ENCODE results near the gene SUCLA2. TPM values are rescaled to one million over a fixed set of nuclear protein-coding genes. Genes with fewer than 3 reads are reported as not detected.
A peak's percentile ranks its signal among the peaks of the same experiment; 100 is the strongest.
"Not testable (repeated sequence)": the region's sequence is repeated elsewhere in the genome, so short reads cannot be mapped to it uniquely, and the experiment has no call there.

SUCLA2 gene
- 100 to 1,000 TPM in 2 of 4 donors, 10 to 100 TPM in 2; 68.4 to 110 (median 91.6) TPM for polyA plus RNA-seq (ENCODE audit: insufficient read length in 4 of 4)

GRCh38 chr13:48001114-48001881, at the start of gene SUCLA2:
Gene SUCLA2, minus strand, starts transcription at chr13:48001273. Its CDS starts 4 bp downstream, at chr13:48001269.
- DNase-seq (ENCODE audit: low read depth in 4 of 4, low spot score in 3 of 4), result peak; percentile 74 to 83 (median 80)

GRCh38 chr13:48050550-48050949, 49.5 kb upstream of the SUCLA2 start:
- no peak for DNase-seq (ENCODE audit: low read depth in 4 of 4, low spot score in 3 of 4)

GRCh38 chr13:48043789-48044503, 42.9 kb upstream of the SUCLA2 start:
- no peak for DNase-seq (ENCODE audit: low read depth in 4 of 4, low spot score in 3 of 4)

GRCh38 chr13:48042894-48043293, 41.8 kb upstream of the SUCLA2 start:
- no peak for DNase-seq (ENCODE audit: low read depth in 4 of 4, low spot score in 3 of 4)

- no peak for DNase-seq (ENCODE audit: low read depth in 4 of 4, low spot score in 3 of 4)
These were observed 39.8 kb upstream of the SUCLA2 start for GRCh38 chr13:48040896-48041295.

- DNase-seq (ENCODE audit: low read depth in 4 of 4, low spot score in 3 of 4), result no peak
These were observed 39.0 kb upstream of the SUCLA2 start for GRCh38 chr13:48040049-48040448.

- no peak for DNase-seq (ENCODE audit: low read depth in 4 of 4, low spot score in 3 of 4)
These were observed 37.7 kb upstream of the SUCLA2 start for GRCh38 chr13:48038761-48039160.

- peak; percentile 91 to 97 (median 94) for DNase-seq (ENCODE audit: low read depth in 4 of 4, low spot score in 3 of 4)
These were observed 36.5 kb upstream of the SUCLA2 start, which contains the start of gene NUDT15 for GRCh38 chr13:48037346-48038173. Gene NUDT15, plus strand, starts transcription at chr13:48037726. Its CDS starts 21 bp downstream, at chr13:48037747.

- no peak for DNase-seq (ENCODE audit: low read depth in 4 of 4, low spot score in 3 of 4)
These were observed 28.8 kb upstream of the SUCLA2 start for GRCh38 chr13:48029859-48030258.

GRCh38 chr13:48028066-48028465, 27.0 kb upstream of the SUCLA2 start:
- no peak for DNase-seq (ENCODE audit: low read depth in 4 of 4, low spot score in 3 of 4)

- DNase-seq (ENCODE audit: low read depth in 4 of 4, low spot score in 3 of 4), result no peak
These were observed 18.7 kb upstream of the SUCLA2 start for GRCh38 chr13:48019796-48020195.

- DNase-seq (ENCODE audit: low read depth in 4 of 4, low spot score in 3 of 4), result no peak
These were observed 17.6 kb upstream of the SUCLA2 start for GRCh38 chr13:48018637-48019036.

GRCh38 chr13:48014359-48014758, 13.3 kb upstream of the SUCLA2 start:
- DNase-seq (ENCODE audit: low read depth in 4 of 4, low spot score in 3 of 4), result no peak

GRCh38 chr13:48012668-48013067, 11.6 kb upstream of the SUCLA2 start:
- DNase-seq (ENCODE audit: low read depth in 4 of 4, low spot score in 3 of 4), result no peak

GRCh38 chr13:48010698-48011097, 9.6 kb upstream of the SUCLA2 start:
- no peak for DNase-seq (ENCODE audit: low read depth in 4 of 4, low spot score in 3 of 4)

GRCh38 chr13:48009284-48009683, 8.2 kb upstream of the SUCLA2 start:
- no peak for DNase-seq (ENCODE audit: low read depth in 4 of 4, low spot score in 3 of 4)

GRCh38 chr13:48006396-48006795, 5.3 kb upstream of the SUCLA2 start:
- DNase-seq (ENCODE audit: low read depth in 4 of 4, low spot score in 3 of 4), result no peak

GRCh38 chr13:48004201-48004600, 3.1 kb upstream of the SUCLA2 start:
- DNase-seq (ENCODE audit: low read depth in 4 of 4, low spot score in 3 of 4), result no peak

GRCh38 chr13:48001999-48002398, 926 bp upstream of the SUCLA2 start:
- DNase-seq (ENCODE audit: low read depth in 4 of 4, low spot score in 3 of 4), result not testable (repeated sequence)

- DNase-seq (ENCODE audit: low read depth in 4 of 4, low spot score in 3 of 4), result peak in 1 of 4 donors; percentile 5
These were observed 437 bp downstream of the SUCLA2 start for GRCh38 chr13:48000559-48001113.

- DNase-seq (ENCODE audit: low read depth in 4 of 4, low spot score in 3 of 4), result no peak
These were observed 1.1 kb downstream of the SUCLA2 start for GRCh38 chr13:47999973-48000372.
